ENCODE results near the gene GJB3. TPM values are rescaled to one million over a fixed set of nuclear protein-coding genes. Genes with fewer than 3 reads are reported as not detected.
A peak's percentile ranks its signal among the peaks of the same experiment; 100 is the strongest.

The GJB3 gene
- total and polyA plus RNA-seq, 10 of the 15 experiments (the other 5 are each of a cell fraction or from before 2014, with no cell fraction given): not detected

GRCh38 chr1:34747638-34747941 is 33.4 kb upstream of the GJB3 start:
- CTCF ChIA-PET: no interaction called here
- no TSS peak for BruUV-seq (replicated peaks)
- Histone ChIP-seq H2AFZ (ENCODE audit: control insufficient read depth, low read depth, low read length) (no peak overlapping the region), H3K4me1 (ENCODE audit: control insufficient read depth, insufficient read depth, low read length) (no peaks in the 10 kb centered on the region), H3K36me3 (ENCODE audit: control insufficient read depth in 2 of 2, insufficient read depth in 2 of 2, low read length in 1 of 2) (no peaks in the 10 kb centered on the region), H3K4me2 (ENCODE audit: control insufficient read depth, insufficient read depth) (no peak overlapping the region), H3K9me3 (replicated peaks; ENCODE audit: control insufficient read depth, insufficient read depth, low read length) (no peaks in the 10 kb centered on the region), H4K20me1 (ENCODE audit: control insufficient read depth, insufficient read depth) (no peaks in the 10 kb centered on the region), H3K9ac (ENCODE audit: control insufficient read depth, insufficient read depth, low read length) (no peak overlapping the region), H3K79me2 (ENCODE audit: control insufficient read depth, insufficient read depth, low read length) (no peaks in the 10 kb centered on the region), H3K27ac (ENCODE audit: control insufficient read depth, insufficient read depth) (no peak overlapping the region), H3K27me3 (replicated peaks in 1 of 2; ENCODE audit: control insufficient read depth in 2 of 2, insufficient read depth in 2 of 2, low read length in 1 of 2) (no peaks in the 10 kb centered on the region; a peak in 1 of 4 replicates), H3K4me3 (no peak overlapping the region)
- RAD21 ChIA-PET (ENCODE audit: unreplicated experiment): no interaction called here
- SMC1A ChIA-PET (ENCODE audit: uncharacterized antibody, unreplicated experiment): no interaction called here
- intact Hi-C loops (cut with micrococcal nuclease; ENCODE audit: unreplicated experiment): no loop called here
- ATAC-seq (no peak), FAIRE-seq (no peak), DNase-seq (ENCODE audit: low read depth, low spot score) (no peak)
- TF ChIP-seq EP300 (IDR thresholded peaks at IDR 0.05; ENCODE audit: borderline replicate concordance in 1 of 2, control insufficient read depth in 1 of 2, low read depth in 2 of 2, low read length in 2 of 2) (no peak), NFYB (IDR thresholded peaks at IDR 0.05; ENCODE audit: insufficient read depth, low read depth, low read length) (no peak), YY1 (IDR thresholded peaks at IDR 0.05; ENCODE audit: low read depth, low read length) (no peak), STAT3 (IDR thresholded peaks at IDR 0.05; ENCODE audit: low read depth, low read length) (no peak)
- WGBS (ENCODE audit: insufficient coverage, insufficient replicate concordance, low lambda C conversion rate, missing lambda C conversion rate): 39% methylated on average over 5 of the region's 6 CpGs
- POLR2A ChIA-PET: no interaction called here
- in situ Hi-C loops (cut with MboI): loop anchor here (10.0 kb wide), 1 partner anchor 1113 kb away; no protein-coding TSS in a partner anchor

DNA sequence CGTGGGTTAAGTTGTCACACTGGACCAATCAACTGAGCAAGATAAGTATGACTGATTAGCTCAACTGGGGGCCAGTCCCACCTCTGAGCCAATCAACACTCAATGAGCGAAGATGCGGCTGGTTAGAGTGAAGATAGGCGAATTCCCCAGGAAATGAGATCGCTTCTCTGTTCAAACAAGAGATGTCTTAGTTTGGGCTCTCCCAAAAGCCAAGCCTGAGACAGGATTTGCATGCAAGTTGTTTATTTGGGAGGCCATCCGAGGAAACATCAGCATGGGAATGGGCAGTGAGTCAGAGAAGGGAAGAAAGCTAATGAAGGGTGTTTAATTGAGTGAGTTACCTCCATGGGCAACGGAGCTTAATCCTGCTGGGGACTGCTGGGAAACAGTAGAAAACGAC is 31.0 kb upstream of the GJB3 start:
- no peaks in the 10 kb centered on the region for H3K4me1 ChIP-seq (ENCODE audit: control insufficient read depth, insufficient read depth, low read length)
- H3K9ac ChIP-seq (ENCODE audit: control insufficient read depth, insufficient read depth, low read length): no peak overlapping the region
- H3K79me2 ChIP-seq (ENCODE audit: control insufficient read depth, insufficient read depth, low read length): no peaks in the 10 kb centered on the region
- POLR2A ChIA-PET: interaction anchor here (0.5 kb wide), 1 partner anchor 147 kb away, joined by 4 read pairs; no protein-coding TSS in a partner anchor
- SMC1A ChIA-PET (ENCODE audit: uncharacterized antibody, unreplicated experiment): no interaction called here
- intact Hi-C loops (cut with micrococcal nuclease; ENCODE audit: unreplicated experiment) (no loop called here), in situ Hi-C loops (cut with MboI) (loop anchor here (10.0 kb wide), 1 partner anchor 1115 kb away; no protein-coding TSS in a partner anchor)
- TF ChIP-seq PKNOX1 (IDR thresholded peaks at IDR 0.05) (peak; percentile 16; the same call in 1 of the 2 replicates), SIN3A (IDR thresholded peaks at IDR 0.05; ENCODE audit: low read depth, low read length) (no peak), POU2F2 (IDR thresholded peaks at IDR 0.05; ENCODE audit: borderline replicate concordance, low read depth, low read length) (no peak), SREBF1 (IDR thresholded peaks at IDR 0.05; ENCODE audit: low read length) (no peak), ZNF217 (IDR thresholded peaks at IDR 0.05) (no peak), ZNF384 (IDR thresholded peaks at IDR 0.05; ENCODE audit: borderline replicate concordance, low read depth, low read length) (no peak)
- FAIRE-seq (no peak), ATAC-seq (no peak), DNase-seq (ENCODE audit: low read depth, low spot score) (no peak)
- RAD21 ChIA-PET (ENCODE audit: unreplicated experiment): no interaction called here
- WGBS (ENCODE audit: insufficient coverage, insufficient replicate concordance, low lambda C conversion rate, missing lambda C conversion rate): 30% methylated on average over 8 of the region's 8 CpGs
- no TSS peak for BruUV-seq (replicated peaks)
- H2AFZ ChIP-seq (ENCODE audit: control insufficient read depth, low read depth, low read length): no peak overlapping the region
- H3K4me3 ChIP-seq: no peak overlapping the region
- H3K27ac ChIP-seq (ENCODE audit: control insufficient read depth, insufficient read depth): no peak overlapping the region
- H4K20me1 ChIP-seq (ENCODE audit: control insufficient read depth, insufficient read depth): no peaks in the 10 kb centered on the region
- H3K27me3 ChIP-seq (replicated peaks in 1 of 2; ENCODE audit: control insufficient read depth in 2 of 2, insufficient read depth in 2 of 2, low read length in 1 of 2): no peaks in the 10 kb centered on the region; a peak in 1 of 4 replicates
- no peak overlapping the region for H3K4me2 ChIP-seq (ENCODE audit: control insufficient read depth, insufficient read depth)
- CTCF ChIA-PET: no interaction called here
- H3K9me3 ChIP-seq (replicated peaks; ENCODE audit: control insufficient read depth, insufficient read depth, low read length): no peaks in the 10 kb centered on the region
- no peaks in the 10 kb centered on the region for H3K36me3 ChIP-seq (ENCODE audit: control insufficient read depth in 2 of 2, insufficient read depth in 2 of 2, low read length in 1 of 2)
